ENCODE measurements around the gene APOH.

The APOH gene

GRCh38 chr17:66235377-66235994, 6.3 kb upstream of the APOH start:
- no peak for DNase-seq (ENCODE audit: low read depth in 3 of 3, low spot score in 1 of 3)

DNA sequence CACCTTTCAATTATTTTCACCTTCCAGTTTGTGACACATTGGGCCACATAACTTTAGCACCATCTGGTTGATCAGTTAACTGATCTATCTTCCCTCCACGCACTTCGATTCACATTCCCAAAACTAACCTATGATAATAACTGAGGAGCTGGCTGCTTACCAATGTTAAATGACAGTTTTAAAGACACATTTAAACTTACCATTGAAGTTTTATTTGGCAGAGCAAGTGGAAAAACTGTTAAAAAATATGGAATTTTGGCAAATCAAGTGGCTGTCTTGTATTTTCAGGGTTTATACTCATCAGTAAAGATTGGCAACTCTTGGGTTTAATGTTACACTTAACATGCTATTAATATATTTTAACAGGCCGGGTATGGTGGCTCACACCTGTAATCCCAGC, 5.4 kb upstream of the APOH start:
- no peak for DNase-seq (ENCODE audit: low read depth in 3 of 3, low spot score in 1 of 3)

DNA sequence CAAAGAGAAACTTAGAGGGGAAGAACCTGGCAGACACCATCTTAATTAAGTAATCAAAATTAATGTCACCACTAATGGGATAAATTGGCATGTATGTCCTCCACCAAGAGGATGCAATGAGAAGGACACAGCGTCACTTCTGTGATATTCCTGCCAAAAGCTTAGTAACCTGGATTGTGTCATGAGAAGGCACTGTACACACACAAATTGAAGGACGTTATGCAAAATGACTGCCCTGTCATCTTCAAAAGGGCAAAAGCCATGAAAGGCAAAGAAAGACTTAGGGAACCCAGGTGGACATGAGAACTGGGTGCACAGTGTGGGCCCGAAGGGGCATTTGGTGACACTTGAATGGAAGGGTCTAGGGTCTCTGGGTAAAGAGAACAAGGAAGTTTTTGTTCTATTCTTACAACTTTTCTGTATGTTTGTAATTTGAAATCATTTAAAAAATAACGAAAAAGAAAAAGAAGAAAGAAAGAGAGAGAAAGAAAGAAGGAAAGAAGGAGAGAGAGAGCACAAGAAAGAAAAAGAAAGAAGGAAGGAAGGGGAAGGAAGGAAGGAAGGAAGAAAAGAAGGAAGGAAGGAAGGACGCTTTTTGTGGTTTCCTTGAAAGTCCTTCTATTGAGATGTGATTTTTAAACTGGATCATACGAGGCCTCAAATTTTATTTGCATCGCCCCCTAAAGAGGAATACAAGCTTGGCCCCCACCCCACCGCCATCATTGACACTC, 4.0 kb upstream of the APOH start:
- no peak for DNase-seq (ENCODE audit: low read depth in 3 of 3, low spot score in 1 of 3)

GRCh38 chr17:66230922-66231591, 1.8 kb upstream of the APOH start:
- no peak for DNase-seq (ENCODE audit: low read depth in 3 of 3, low spot score in 1 of 3)

DNA sequence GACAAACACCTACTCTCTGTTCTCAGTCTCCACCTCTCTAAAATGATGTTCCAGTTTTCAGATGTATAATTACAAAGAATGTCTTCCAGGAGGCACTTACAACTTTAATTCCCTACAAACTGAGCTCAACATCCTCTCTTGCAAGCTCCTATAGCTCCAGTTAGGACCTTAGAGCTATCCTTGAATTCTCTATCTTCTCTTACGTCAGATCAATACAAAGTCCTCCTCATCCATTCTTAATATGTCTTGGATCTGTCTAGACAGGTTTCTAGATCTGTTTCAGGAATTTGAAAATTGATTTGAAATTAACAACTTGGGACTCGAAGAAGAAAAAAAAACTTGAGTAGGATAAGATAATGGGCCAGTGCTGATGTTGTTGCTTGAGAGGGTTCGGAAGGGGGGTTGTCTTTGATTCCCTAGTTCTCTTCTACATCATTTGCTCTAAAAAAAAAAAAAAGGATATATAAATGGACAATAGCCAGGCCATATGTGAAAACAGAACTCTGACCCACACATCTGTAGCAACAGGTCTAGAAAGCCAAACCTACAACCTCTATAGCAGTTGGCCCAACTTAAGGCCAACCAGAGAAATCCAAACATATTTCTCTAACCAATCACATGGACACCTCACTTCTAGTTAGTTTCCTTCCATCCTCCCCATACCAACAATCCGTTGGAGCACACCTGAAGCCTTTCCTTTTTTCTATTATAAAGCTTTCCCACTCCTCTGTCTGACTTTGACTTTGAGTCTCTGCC, 746 bp upstream of the APOH start:
- DNase-seq (ENCODE audit: low read depth in 3 of 3, low spot score in 1 of 3) = no peak

DNA sequence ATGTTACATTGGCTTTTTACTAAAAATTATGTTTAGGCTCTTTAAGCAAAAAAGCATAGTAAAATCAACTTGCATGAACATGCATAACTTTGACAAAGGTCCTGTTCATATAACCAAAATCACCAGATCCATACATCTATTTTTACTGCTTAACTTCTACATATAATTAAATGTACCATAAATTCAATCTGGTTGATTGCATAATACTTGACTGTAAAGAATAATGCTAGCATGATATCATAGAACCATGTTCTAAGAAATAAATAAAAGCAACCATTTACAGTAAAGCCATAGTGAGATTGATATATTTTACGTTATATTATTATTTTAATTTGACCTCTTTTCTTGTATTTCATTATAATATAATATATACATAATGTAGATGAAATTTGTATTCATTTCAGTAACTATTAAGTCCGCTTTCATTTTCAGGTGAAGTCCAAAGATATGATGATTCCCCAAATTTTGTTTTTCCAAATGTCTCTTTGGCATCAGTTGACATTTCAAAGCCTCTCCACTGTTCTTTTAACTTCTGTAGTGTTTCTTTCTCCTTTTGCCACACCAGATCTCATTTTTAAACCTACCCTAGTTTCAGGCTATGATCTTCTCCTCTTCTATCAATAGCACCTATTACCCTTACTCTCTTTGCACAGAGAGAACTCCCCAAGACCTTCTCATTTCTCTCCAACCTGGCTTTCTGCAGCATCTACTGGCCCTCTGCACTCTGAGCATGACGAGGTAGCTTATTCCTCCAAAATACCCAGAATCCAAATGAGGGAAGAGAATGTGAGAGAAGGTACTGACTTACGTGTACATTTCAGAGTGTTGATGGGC, 1.8 kb downstream of the APOH start:
- DNase-seq (ENCODE audit: low read depth in 3 of 3, low spot score in 1 of 3) = no peak

DNA sequence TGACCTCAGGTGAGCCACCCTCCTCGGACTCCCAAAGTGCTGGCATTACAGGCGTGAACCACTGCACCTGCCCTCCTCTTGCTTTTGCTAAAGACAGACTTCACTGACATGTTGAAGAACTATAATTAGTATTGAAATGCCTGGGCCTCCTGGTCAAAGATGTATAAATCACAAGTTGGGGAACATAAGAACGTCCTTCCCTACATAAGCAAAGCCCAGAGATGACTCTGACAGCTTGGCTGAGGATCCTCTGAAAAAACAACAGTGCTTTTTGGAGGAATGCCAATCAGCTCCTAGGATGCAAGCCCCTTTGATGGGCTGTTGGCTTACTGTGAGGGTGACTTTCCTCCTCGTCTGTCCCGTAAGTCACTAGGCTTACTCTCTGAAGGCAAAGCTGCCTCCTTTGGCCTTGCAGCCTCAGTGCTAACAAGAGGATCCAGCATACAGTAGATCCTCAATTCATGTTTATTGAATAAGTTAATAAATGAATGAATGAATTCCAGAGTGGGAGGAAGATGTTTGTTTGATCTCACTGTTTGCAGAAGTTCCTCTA, 6.3 kb downstream of the APOH start:
- no peak for DNase-seq (ENCODE audit: low read depth in 3 of 3, low spot score in 1 of 3)

DNA sequence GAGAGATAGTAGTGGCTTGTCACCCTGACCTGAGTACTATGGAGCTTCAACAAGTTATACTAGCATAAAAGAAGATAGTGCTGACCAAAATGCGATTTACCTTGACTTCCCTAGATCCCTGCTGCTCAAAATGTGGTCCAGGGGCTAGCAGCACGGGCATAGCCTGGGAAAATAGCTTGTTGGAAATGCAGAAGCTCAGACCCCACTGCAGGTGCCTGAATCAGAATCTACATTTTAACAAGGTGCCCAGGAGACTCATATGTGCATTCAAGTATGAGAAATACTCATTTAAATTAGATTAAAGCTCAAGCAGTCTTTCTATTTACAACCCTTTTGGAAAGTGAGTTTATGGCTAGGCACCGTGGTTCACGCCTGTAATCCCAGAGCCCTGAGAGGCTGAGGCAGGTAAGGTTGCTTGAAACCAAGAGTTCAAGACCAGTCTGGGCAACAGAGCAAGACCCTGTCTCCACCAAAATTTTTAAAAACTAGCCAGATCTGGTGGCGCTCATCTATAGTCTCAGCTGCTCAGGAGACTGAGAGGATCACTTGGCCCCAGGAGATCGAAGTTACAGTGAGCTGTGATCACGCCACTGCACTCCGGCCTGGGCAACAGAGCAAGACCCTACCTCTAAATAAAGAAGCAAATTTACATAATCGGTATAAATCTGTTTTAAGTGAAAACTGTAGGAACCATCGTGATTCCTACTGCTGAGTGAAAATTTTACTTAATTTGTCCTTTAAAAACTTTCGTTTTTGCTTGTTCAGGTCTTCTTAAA, 7.3 kb downstream of the APOH start:
- DNase-seq (ENCODE audit: low read depth in 3 of 3, low spot score in 1 of 3) = no peak

GRCh38 chr17:66221343-66221742, 7.9 kb downstream of the APOH start:
- DNase-seq (ENCODE audit: low read depth in 3 of 3, low spot score in 1 of 3) = no peak

GRCh38 chr17:66220079-66220835, 9.0 kb downstream of the APOH start:
- DNase-seq (ENCODE audit: low read depth in 3 of 3, low spot score in 1 of 3) = no peak

DNA sequence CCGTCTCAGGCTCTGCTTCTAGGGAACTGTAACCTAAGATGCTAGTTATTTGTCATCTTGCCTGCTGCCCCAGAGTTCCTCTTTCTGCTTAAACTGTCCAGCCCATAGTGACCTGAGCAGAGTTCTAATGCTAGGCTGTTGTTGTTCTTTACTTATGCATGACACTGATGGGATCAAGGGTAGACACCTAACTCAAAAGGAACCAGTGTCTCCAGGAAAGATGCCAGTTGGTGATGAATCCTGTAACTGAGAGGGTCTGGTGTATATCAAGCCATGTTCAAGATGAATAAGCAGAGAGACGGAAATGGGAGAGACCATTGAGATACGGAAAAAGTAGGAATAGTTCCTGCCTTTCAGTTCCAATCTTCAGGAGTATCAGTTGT, 13.7 kb downstream of the APOH start:
- DNase-seq (ENCODE audit: low read depth in 3 of 3, low spot score in 1 of 3) = no peak

- DNase-seq (ENCODE audit: low read depth in 3 of 3, low spot score in 1 of 3) = no peak
These were observed 14.2 kb downstream of the APOH start for GRCh38 chr17:66214884-66215528.

DNA sequence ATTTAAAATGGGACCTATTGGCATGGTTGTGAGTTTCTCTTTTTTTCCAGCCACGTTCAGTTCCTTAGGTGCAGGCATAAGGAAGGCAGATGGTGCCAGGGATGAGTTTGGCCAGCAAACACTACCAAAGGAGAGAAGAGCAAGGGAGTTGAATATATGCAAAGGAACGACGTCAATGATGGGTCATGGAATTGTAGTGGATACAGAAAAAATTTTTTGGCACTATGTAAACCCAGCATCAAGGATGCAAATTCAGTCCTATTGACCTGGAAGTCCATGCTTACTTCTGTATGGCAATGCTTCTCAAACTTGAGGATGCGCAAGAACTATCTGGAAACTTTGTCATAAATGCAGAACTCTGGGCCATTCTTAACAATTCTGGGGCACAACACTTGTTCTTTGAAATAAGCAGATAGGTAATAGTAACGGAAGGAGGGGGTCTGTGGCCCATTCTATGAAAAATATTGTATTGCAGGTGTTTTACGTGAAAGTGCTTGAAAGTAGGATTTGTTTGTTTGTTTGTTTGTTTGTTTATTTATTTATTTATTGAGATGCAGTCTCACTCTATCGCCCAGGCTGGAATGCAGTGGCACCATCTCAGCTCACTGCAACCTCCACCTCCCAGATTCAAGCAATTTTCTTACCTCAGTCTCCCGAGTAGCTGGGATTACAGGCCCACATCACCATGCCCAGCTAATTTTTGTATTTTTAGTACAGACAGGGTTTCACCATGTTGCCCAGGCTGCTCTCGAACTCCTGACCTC, 18.0 kb downstream of the APOH start:
- no peak for DNase-seq (ENCODE audit: low read depth in 3 of 3, low spot score in 1 of 3)

DNA sequence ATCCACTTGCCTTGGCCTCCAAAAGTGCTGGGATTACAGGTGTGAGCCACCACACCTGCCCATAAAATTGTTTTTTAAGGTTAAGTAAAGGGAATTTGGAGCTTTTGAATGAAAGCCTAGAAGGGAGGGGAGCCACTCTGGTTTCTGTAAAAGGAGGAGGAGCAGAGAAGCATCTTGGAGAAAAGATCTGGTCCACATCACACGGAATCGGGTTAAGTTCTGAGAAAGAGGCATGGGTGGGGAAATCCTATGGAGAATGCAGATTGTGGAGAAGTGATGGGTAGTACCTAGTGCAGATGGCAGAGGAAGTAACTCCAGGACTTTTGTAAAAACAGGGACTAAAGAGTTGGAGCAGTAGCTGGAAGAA, 19.0 kb downstream of the APOH start:
- no peak for DNase-seq (ENCODE audit: low read depth in 3 of 3, low spot score in 1 of 3)

DNA sequence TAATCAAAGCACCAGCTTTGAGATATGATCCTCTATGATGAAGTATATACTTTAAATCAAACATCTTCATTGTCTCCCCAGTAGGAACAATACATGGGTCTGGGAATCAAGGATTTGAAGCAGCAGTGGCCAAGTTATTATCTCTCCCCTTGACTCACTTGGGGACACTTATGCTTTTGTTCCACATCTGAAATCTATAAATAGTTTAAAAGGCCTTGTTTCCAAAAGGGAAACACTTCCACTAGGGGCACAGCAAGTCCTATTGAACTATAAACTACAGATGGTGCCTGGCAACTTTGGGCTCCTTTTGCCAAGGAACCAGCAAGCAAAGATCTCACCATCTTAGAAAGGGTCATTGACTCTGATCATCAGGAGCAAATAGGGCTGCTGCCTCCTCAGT, 21.3 kb downstream of the APOH start:
- no peak for DNase-seq (ENCODE audit: low read depth in 3 of 3, low spot score in 1 of 3)

- DNase-seq (ENCODE audit: low read depth in 3 of 3, low spot score in 1 of 3) = no peak
These were observed 25.8 kb downstream of the APOH start for GRCh38 chr17:66203274-66204015.

DNA sequence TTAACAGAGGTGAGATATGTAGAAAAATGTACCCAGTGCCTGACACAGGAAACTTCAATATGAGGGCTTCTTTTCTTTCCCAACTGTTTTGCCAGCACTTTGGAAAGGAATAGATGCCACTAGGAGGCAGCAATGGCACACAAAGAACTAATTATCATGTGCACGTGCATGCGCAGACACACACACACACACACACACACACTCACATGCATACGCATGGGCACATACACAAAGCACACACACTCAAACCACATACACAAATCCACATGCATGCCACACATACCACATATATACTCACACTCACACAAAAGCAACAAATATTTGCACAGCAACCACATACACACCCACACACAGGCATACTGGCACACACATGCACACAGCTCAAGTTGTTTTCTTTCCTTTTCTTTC, 28.5 kb downstream of the APOH start:
- DNase-seq (ENCODE audit: low read depth in 3 of 3, low spot score in 1 of 3) = peak in 1 of 3 donors; percentile 20

Data from stimulated activated CD4-positive, alpha-beta T cell treated with anti-CD3 and anti-CD28 coated beads, TNF-alpha, amount 100 ng/mL, for 1 hour (primary cell).